Right lobe of liver (tissue), 6 donors: Measurements from ENCODE around the gene NBEA. TPM values are rescaled to one million over a fixed set of nuclear protein-coding genes. Genes with fewer than 3 reads are reported as not detected.

Source experiments
- ATAC-seq, 4 donors: fragments of 200-7000 bp; cut with Tn5 transposase; one replicate each; pipeline ENCODE4 v1.9.1; 2020; ENCODE audit warnings: mild to moderate bottlenecking in 4 of 4, moderate library complexity in 4 of 4
- DNase-seq, 3 donors: peaks; one replicate each; pipeline ENCODE4 v3.0.0-alpha.2; 2020
- H3K27ac ChIP-seq, 3 donors: fragments of 200-600 bp; one replicate each; pipeline ENCODE4 v1.8.0; 2022
- H3K27me3 ChIP-seq, 2 donors: fragments of 200-600 bp; one replicate each; pipeline ENCODE4 v1.8.0; 2022
- H3K36me3 ChIP-seq, 4 donors: fragments of 200-600 bp; sonication (generic) in 1 of 4; one replicate each; pipeline versions ENCODE4 v1.5.1 to v1.8.0; 2017 to 2022; ENCODE audit warnings: control low read depth in 1 of 4
- H3K4me1 ChIP-seq, 4 donors: fragments of 200-600 bp; sonication (generic) in 1 of 4; one replicate each; pipeline versions ENCODE4 v1.5.1 to v1.8.0; 2017 to 2022; ENCODE audit warnings: control low read depth in 1 of 4
- H3K4me3 ChIP-seq, 3 donors: fragments of 200-600 bp; one replicate each; pipeline ENCODE4 v1.8.0; 2022
- H3K9me3 ChIP-seq, 4 donors: fragments of 200-600 bp; sonication (generic) in 1 of 4; one replicate each; pipeline versions ENCODE4 v1.5.1 to v1.8.0; 2017 to 2022; ENCODE audit warnings: control low read depth in 1 of 4
- POLR2A ChIP-seq: fragments of 450-650 bp; IDR thresholded peaks from one replicate; pipeline ENCODE4 v1.6.1; 2017; ENCODE audit warnings: antibody characterized with exemption, mild to moderate bottlenecking
- WGBS: methylation state at CpG from one replicate; pipeline ENCODE4 v1.1.6; 2018; ENCODE audit warnings: low coverage, low lambda C conversion rate; ENCODE audit not compliant: insufficient coverage; ENCODE audit errors: missing lambda C conversion rate; 5-methylcytosine and 5-hydroxymethylcytosine counted together
- intact Hi-C, 2 donors: fragments of 100-400 bp; cut with DNase I; formaldehyde crosslinking; loops; one replicate each; pipeline versions ENCODE4 v1.11.2 to v1.14.1; 2022
- total RNA-seq, 6 experiments: library from RNA; depleted of rRNA in 2 of 6; stranded (reverse); fragments of >200 nt in 2 of 6; fragmentation: NEBNext Ultra II Directional in 3 of 6; extraction: Animal tissue kit (Norgen Biotek cat#: 25700) in 3 of 6; gene quantifications; one replicate each; pipeline versions ENCODE4 v1.1.0 to v1.2.4, GENCODE V29; 2016 to 2023
- TF ChIP-seq, protein P1 (sequence below), 4 donors: fragments of 200-600 bp in 3 of 4; fragments of 450-650 bp in 1 of 4; IDR thresholded peaks; one replicate each; pipeline versions ENCODE4 v1.5.1 to v1.8.0; 2016 to 2022; ENCODE audit warnings: antibody characterized with exemption in 4 of 4, mild to moderate bottlenecking in 2 of 4
- donor health status: DM: no; HTN: yes; CAD: no.
- donor health status: DM: no; HTN: no; CAD: no.
- donor health status: DM: no; HTN: no; CAD: no.
- donor health status: DM: no; HTN: yes; CAD: no.
- donor health status: DM: no; HTN: yes; CAD: no.

Gene NBEA
- total RNA-seq, 6 experiments from 2014 or later, result 0.62 to 1.7 (median 0.75) TPM

GRCh38 chr13:35552172-35552844 is 610.2 kb downstream of the NBEA start:
- 72% methylated on average over 3 of the region's 3 CpGs for WGBS
- Histone ChIP-seq H3K9me3 (no peaks in the 10 kb centered on the region), H3K4me3 (no peak overlapping the region), H3K4me1 (no peaks in the 10 kb centered on the region), H3K27me3 (no peaks in the 10 kb centered on the region), H3K36me3 (no peaks in the 10 kb centered on the region), H3K27ac (no peak overlapping the region)
- ATAC-seq, result no peak
- intact Hi-C loops, result no loop called here
- DNase-seq, result no peak
- no peak for TF ChIP-seq POLR2A
- TF ChIP-seq, protein P1, sequence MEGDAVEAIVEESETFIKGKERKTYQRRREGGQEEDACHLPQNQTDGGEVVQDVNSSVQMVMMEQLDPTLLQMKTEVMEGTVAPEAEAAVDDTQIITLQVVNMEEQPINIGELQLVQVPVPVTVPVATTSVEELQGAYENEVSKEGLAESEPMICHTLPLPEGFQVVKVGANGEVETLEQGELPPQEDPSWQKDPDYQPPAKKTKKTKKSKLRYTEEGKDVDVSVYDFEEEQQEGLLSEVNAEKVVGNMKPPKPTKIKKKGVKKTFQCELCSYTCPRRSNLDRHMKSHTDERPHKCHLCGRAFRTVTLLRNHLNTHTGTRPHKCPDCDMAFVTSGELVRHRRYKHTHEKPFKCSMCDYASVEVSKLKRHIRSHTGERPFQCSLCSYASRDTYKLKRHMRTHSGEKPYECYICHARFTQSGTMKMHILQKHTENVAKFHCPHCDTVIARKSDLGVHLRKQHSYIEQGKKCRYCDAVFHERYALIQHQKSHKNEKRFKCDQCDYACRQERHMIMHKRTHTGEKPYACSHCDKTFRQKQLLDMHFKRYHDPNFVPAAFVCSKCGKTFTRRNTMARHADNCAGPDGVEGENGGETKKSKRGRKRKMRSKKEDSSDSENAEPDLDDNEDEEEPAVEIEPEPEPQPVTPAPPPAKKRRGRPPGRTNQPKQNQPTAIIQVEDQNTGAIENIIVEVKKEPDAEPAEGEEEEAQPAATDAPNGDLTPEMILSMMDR (IDR thresholded peaks at IDR 0.05), result no peak

DNA sequence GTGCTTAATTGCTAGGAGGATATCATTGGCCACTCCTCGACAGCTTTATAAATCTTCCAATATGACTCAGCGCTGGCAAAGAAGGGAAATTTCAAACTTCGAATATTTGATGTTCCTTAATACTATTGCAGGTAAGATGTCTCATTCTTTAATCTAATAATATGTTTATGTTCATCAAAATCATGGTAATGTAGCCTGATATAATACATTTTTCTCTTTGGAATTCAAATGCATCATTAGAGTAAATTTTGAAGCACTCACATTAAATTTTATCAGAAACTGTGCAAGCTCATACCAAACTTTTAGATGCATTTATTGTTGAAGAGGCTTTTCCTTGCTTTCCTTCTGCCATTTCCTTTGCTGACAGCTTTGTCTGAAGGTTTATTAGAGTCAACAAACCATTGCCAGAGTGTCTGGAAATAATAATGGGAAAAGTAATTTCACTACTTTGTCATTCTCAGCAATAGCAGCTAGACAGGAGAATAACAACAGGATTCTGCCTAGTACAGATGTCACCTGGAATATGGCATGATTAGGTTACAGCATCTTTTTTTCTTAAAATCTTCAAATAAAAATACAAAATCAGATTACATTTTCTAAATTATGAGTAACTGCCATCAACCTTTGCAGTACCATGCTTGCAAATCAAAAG is 613.0 kb downstream of the NBEA start:
- intact Hi-C loops, result no loop called here
- H3K9me3 ChIP-seq, result no peaks in the 10 kb centered on the region
- no peak for DNase-seq
- H3K27ac ChIP-seq, result no peak overlapping the region
- 65% methylated on average over 3 of the region's 3 CpGs for WGBS
- no peaks in the 10 kb centered on the region for H3K36me3 ChIP-seq
- TF ChIP-seq, protein P1 (IDR thresholded peaks at IDR 0.05), result no peak
- no peak for TF ChIP-seq POLR2A
- H3K4me3 ChIP-seq, result no peak overlapping the region
- ATAC-seq, result no peak
- no peaks in the 10 kb centered on the region for H3K27me3 ChIP-seq
- H3K4me1 ChIP-seq, result no peaks in the 10 kb centered on the region

DNA sequence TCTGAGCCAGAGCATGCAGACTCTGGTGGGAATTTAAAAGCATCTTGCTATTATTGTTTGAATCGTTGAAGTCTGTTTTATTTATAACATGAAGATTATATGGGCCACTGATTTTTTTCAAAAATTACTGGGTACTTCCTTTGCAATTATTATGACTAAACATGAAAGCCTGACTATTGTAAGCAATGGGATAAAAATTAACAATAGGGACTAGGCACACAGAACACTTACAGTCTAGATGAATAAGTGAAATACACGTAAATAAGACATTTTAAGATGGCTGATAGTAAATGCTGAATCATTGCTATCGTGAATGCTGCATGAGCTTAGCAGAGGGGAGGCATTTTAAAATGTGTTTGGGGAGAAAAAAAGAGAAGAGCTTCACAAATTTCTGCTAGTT is 615.4 kb downstream of the NBEA start:
- H3K4me1 ChIP-seq, result no peaks in the 10 kb centered on the region
- intact Hi-C loops, result no loop called here
- no peaks in the 10 kb centered on the region for H3K36me3 ChIP-seq
- WGBS, result 46% methylated on average over 3 of the region's 3 CpGs
- DNase-seq, result no peak
- TF ChIP-seq, protein P1 (IDR thresholded peaks at IDR 0.05), result no peak
- no peak for TF ChIP-seq POLR2A
- no peaks in the 10 kb centered on the region for H3K9me3 ChIP-seq
- ATAC-seq, result no peak
- H3K27me3 ChIP-seq, result no peaks in the 10 kb centered on the region
- no peak overlapping the region for H3K27ac ChIP-seq
- H3K4me3 ChIP-seq, result no peak overlapping the region

GRCh38 chr13:35561540-35561939 is 619.5 kb downstream of the NBEA start:
- Histone ChIP-seq H3K36me3 (no peaks in the 10 kb centered on the region), H3K27me3 (no peaks in the 10 kb centered on the region), H3K4me1 (no peaks in the 10 kb centered on the region), H3K27ac (no peak overlapping the region), H3K4me3 (no peak overlapping the region), H3K9me3 (no peaks in the 10 kb centered on the region)
- intact Hi-C loops, result no loop called here
- ATAC-seq, result no peak
- 65% methylated on average over 2 of the region's 2 CpGs for WGBS
- TF ChIP-seq, protein P1 (IDR thresholded peaks at IDR 0.05), result no peak
- DNase-seq, result no peak
